Psoas muscle (tissue), 8 donors: ENCODE results near the gene DTWD1. TPM values are rescaled to one million over a fixed set of nuclear protein-coding genes. Genes with fewer than 3 reads are reported as not detected.
"Not testable (repeated sequence)": the region's sequence is repeated elsewhere in the genome, so short reads cannot be mapped to it uniquely, and the experiment has no call there.

ENCODE experiments used
- ATAC-seq, 4 donors: fragments of 200-7000 bp; cut with Tn5 transposase; one replicate each; pipeline ENCODE4 v1.9.1; 2020; ENCODE audit warnings: moderate library complexity in 3 of 4, mild to moderate bottlenecking in 2 of 4
- DNase-seq, 2 donors: peaks; one replicate each; pipeline ENCODE4 v3.0.0-alpha.2; 2020
- H3K27ac ChIP-seq: fragments of 200-600 bp; one replicate; pipeline ENCODE4 v1.8.0; 2022
- H3K27me3 ChIP-seq, 3 donors: fragments of 200-600 bp in 1 of 3; one replicate each; pipeline versions ENCODE4 v1.6.1 to v1.8.0; 2013 to 2022; ENCODE audit warnings: low read length in 2 of 3, mild to moderate bottlenecking in 2 of 3, moderate library complexity in 1 of 3; ENCODE audit not compliant: insufficient read depth in 3 of 3
- H3K36me3 ChIP-seq, 2 donors: fragments of 200-600 bp in 1 of 2; one replicate each; pipeline versions ENCODE4 v1.6.1 to v1.8.0; 2013 to 2022; ENCODE audit warnings: low read depth in 1 of 2, mild to moderate bottlenecking in 1 of 2, moderate library complexity in 1 of 2; ENCODE audit not compliant: insufficient read depth in 1 of 2
- H3K4me1 ChIP-seq: fragments of 200-600 bp; one replicate; pipeline ENCODE4 v1.8.0; 2022
- H3K4me3 ChIP-seq: fragments of 200-600 bp; one replicate; pipeline ENCODE4 v1.8.0; 2022; ENCODE audit warnings: mild to moderate bottlenecking
- H3K9me3 ChIP-seq: fragments of 200-600 bp; one replicate; pipeline ENCODE4 v1.8.0; 2022
- CTCF ChIP-seq: fragments of 200-600 bp; IDR thresholded peaks from one replicate; pipeline ENCODE4 v1.8.0; 2022; ENCODE audit warnings: antibody characterized with exemption
- WGBS, 3 donors: extraction: QIAGEN DNeasy Blood & Tissue Kit; methylation state at CpG; one replicate each; pipeline versions ENCODE4 v1.1.6 to v1.1.7; 2013; 5-methylcytosine and 5-hydroxymethylcytosine counted together
- intact Hi-C, 2 donors: fragments of 100-400 bp; cut with DNase I; formaldehyde crosslinking; loops; one replicate each; pipeline versions ENCODE4 v1.11.0 to v1.14.2; 2022
- polyA plus RNA-seq, 3 donors: library from polyadenylated mRNA; stranded (reverse); fragments of 200-250 nt; gene quantifications; one replicate each; pipeline ENCODE4 v1.2.3, GENCODE V29; 2013
- total RNA-seq, 4 donors: library from RNA; stranded (reverse); fragmentation: NEBNext Ultra II Directional in 2 of 4; extraction: Animal tissue kit (Norgen Biotek cat#: 25700) in 2 of 4; gene quantifications; one replicate each; pipeline versions ENCODE4 v1.2.1 to v1.2.4, GENCODE V29; 2021 to 2023
- donor health status: healthy with polysubstance abuse.
- donor health status: DM: no; HTN: no; CAD: no; lungs with moderate emphysema.
- donor health status: Bipolar disorder and iron deficiency.
- donor health status: healthy.
- donor health status: DM: yes; HTN: yes; CAD: no.
- donor health status: DM: no; HTN: no; CAD: no.
- donor health status: DM: no; HTN: no; CAD: no.
- donor health status: DM: yes; HTN: yes; CAD: no.

DTWD1 gene
- total and polyA plus RNA-seq, 7 donors: 11.9 to 25.5 (median 13.4) TPM

- DNase-seq: no peak
- ATAC-seq: no peak
- H3K9me3 ChIP-seq: no peaks in the 10 kb centered on the region
- H3K4me3 ChIP-seq: no peak overlapping the region
- no peaks in the 10 kb centered on the region for H3K36me3 ChIP-seq
- H3K27ac ChIP-seq: no peak overlapping the region
- no peaks in the 10 kb centered on the region for H3K27me3 ChIP-seq
- no peaks in the 10 kb centered on the region for H3K4me1 ChIP-seq
- no peak for TF ChIP-seq CTCF
- intact Hi-C loops: no loop called here
Measured at GRCh38 chr15:49693498-49693897, 72.7 kb downstream of the DTWD1 start.

GRCh38 chr15:49696433-49696832 is 75.6 kb downstream of the DTWD1 start:
- no peak overlapping the region for H3K27ac ChIP-seq
- DNase-seq (no peak), ATAC-seq (no peak)
- no peak overlapping the region for H3K4me3 ChIP-seq
- no peaks in the 10 kb centered on the region for H3K36me3 ChIP-seq
- intact Hi-C loops: no loop called here
- 80 to 95% (median 89%) methylated on average over 2 of the region's 2 CpGs for WGBS, 3 donors
- no peaks in the 10 kb centered on the region for H3K9me3 ChIP-seq
- no peaks in the 10 kb centered on the region for H3K4me1 ChIP-seq
- TF ChIP-seq CTCF: no peak
- H3K27me3 ChIP-seq: no peaks in the 10 kb centered on the region

- Histone ChIP-seq H3K27ac (no peak overlapping the region), H3K27me3 (no peaks in the 10 kb centered on the region), H3K36me3 (no peaks in the 10 kb centered on the region), H3K4me1 (no peaks in the 10 kb centered on the region), H3K4me3 (no peak overlapping the region), H3K9me3 (no peaks in the 10 kb centered on the region)
- no peak for ATAC-seq
- WGBS, 3 donors: 94 to 100% (median 100%) methylated on average over 1 of the region's 1 CpG
- intact Hi-C loops: no loop called here
- no peak for TF ChIP-seq CTCF
- DNase-seq: no peak
Measured at GRCh38 chr15:49697121-49697520, 76.3 kb downstream of the DTWD1 start.

- ATAC-seq, H3K4me1 ChIP-seq, H3K27me3 ChIP-seq, H3K4me3 ChIP-seq, intact Hi-C loops, H3K27ac ChIP-seq, DNase-seq, H3K9me3 ChIP-seq, H3K36me3 ChIP-seq: not testable (repeated sequence)
- 73 to 83% (median 75%) methylated on average over 12 of the region's 12 CpGs for WGBS, 3 donors
Measured at GRCh38 chr15:49702982-49703381, 82.1 kb downstream of the DTWD1 start.

Other genes with a start within 250 kb of the DTWD1 start
- gene FGF7, start 197.8 kb upstream of the DTWD1 start, total RNA-seq: 1 to 10 TPM; 1.4 to 7.0 (median 2.5) TPM
- gene FGF7, start 197.8 kb upstream of the DTWD1 start, polyA plus RNA-seq: 1 to 10 TPM; 1.5 to 2.9 (median 1.6) TPM
- gene FAM227B, start 230 bp upstream of the DTWD1 start, total RNA-seq: 10 to 100 TPM in 1 of 4 donors, 1 to 10 TPM in 3; 6.5 to 11.9 (median 7.0) TPM
- gene FAM227B, start 230 bp upstream of the DTWD1 start, polyA plus RNA-seq: 1 to 10 TPM; 2.7 to 9.3 (median 6.2) TPM